ENCODE results near the gene PROP1.

DNA sequence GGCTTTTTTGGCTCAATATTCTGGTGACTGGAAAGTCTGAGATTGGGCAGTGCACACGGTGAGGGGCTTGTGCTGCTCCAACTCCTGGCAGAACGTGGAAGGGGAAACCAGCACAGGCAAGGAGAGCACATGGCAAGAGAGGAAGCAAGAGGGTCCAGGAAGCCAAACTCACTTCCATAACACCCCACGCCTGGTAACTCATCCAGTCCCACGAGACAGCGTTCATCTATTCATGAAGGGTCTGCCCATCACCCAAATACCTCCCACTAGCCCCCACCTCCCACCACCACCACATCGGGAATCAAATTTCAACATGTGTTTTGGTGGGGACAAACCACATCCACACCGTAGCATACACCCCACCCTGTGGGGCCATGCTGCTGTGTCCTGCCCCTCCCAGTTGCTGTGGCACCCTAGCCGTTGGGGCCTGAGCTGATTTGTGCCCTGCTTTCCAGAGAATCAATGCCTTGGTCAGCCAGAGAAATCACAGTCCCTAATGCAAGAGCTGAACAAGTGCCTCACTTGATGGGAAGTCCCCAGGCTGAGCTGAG lies 27.3 kb downstream of the PROP1 start:
- TF ChIP-seq EP300 (IDR thresholded peaks at IDR 0.05) (no peak), CTCF (IDR thresholded peaks at IDR 0.05) (no peak)
